Choroid plexus epithelial cell (primary cell): ENCODE results near the gene KIF23.

ENCODE experiments used
- DNase-seq: peaks from one replicate; pipeline ENCODE4 v3.0.0-alpha.2; 2010; ENCODE audit warnings: low read depth
- H3K4me3 ChIP-seq: 2 replicates; pipeline ENCODE4 v1.5.1; 2011; ENCODE audit warnings: low read depth, mild to moderate bottlenecking, control low read depth, low read length, moderate library complexity
- CTCF ChIP-seq: conservative IDR thresholded peaks from 2 replicates; pipeline ENCODE4 v1.5.1; 2011; ENCODE audit warnings: low read depth, mild to moderate bottlenecking, control low read depth, inconsistent platforms, low read length, moderate library complexity

The KIF23 gene

GRCh38 chr15:69413822-69414700 lies at the start of gene KIF23:
Gene KIF23 (plus strand): TSS chr15:69414349. CDS start chr15:69414466, 117 bp downstream.
- peak within 1 kb of the TSS; percentile 84 for H3K4me3 ChIP-seq
- DNase-seq: peak; percentile 95
- no peak for TF ChIP-seq CTCF

GRCh38 chr15:69367236-69367635 lies 46.9 kb upstream of the KIF23 start:
- no peak overlapping the region for H3K4me3 ChIP-seq
- TF ChIP-seq CTCF: no peak
- no peak for DNase-seq

GRCh38 chr15:69369631-69370030 lies 44.5 kb upstream of the KIF23 start:
- no peak for TF ChIP-seq CTCF
- no peak overlapping the region for H3K4me3 ChIP-seq

GRCh38 chr15:69373406-69373805 lies 40.7 kb upstream of the KIF23 start:
- DNase-seq: no peak
- no peak for TF ChIP-seq CTCF
- no peak overlapping the region for H3K4me3 ChIP-seq

More at GRCh38 chr15:69369631-69370030, 44.5 kb upstream of the KIF23 start:
- DNase-seq: no peak

- TF ChIP-seq CTCF: no peak
- no peak overlapping the region for H3K4me3 ChIP-seq
- DNase-seq: no peak
Measured at GRCh38 chr15:69375151-69375790, 38.9 kb upstream of the KIF23 start.

- no peak for TF ChIP-seq CTCF
- H3K4me3 ChIP-seq: no peak overlapping the region
- no peak for DNase-seq
Measured at GRCh38 chr15:69377216-69377970, 36.8 kb upstream of the KIF23 start.
